ENCODE data around the gene ZC3HAV1. TPM values are rescaled to one million over a fixed set of nuclear protein-coding genes. Genes with fewer than 3 reads are reported as not detected.

Gene ZC3HAV1
- total and polyA plus RNA-seq, 2 experiments from 2014 or later = 24.8 to 56.8 TPM

DNA sequence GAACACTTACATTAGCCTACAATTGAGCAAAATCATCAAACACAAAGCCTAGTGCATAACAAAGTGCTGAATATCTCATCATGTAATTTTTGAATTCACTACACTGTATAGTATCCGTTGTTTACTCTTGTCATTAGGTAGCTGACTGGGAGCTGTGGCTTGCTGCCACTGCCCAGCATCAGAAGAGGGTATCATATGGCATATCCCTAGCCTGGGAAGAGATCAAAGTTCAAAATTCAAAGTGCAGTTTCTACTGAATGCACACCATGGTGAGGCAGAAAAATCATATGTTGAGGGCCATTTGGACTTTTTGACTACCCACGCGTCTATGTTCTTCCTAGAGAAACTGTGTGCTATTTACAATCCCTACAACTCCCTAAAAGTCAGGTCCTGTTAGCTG, 7.5 kb upstream of the ZC3HAV1 start:
- Mint-ChIP-seq H3K4me3 (no peak overlapping the region), H3K9me3 (no peaks in the 10 kb centered on the region), H3K27ac (no peak overlapping the region), H3K27me3 (ENCODE audit: insufficient read depth, low read depth, poor library complexity) (peaks cover 5% of the 10 kb centered on the region), H3K4me1 (peaks cover 12% of the 10 kb centered on the region), H3K36me3 (ENCODE audit: low read depth) (no peaks in the 10 kb centered on the region)
- H3K27ac ChIP-seq (ENCODE audit: low read depth) = no peak overlapping the region
- H3K27me3 ChIP-seq (ENCODE audit: insufficient read depth) = no peaks in the 10 kb centered on the region
- no peaks in the 10 kb centered on the region for H3F3A ChIP-seq (replicated peaks; ENCODE audit: low read depth)
- TF ChIP-seq CREB1 (CRISPR knock-in tag; IDR thresholded peaks at IDR 0.05; ENCODE audit: low read depth) = no peak
- TF ChIP-seq, protein P1, sequence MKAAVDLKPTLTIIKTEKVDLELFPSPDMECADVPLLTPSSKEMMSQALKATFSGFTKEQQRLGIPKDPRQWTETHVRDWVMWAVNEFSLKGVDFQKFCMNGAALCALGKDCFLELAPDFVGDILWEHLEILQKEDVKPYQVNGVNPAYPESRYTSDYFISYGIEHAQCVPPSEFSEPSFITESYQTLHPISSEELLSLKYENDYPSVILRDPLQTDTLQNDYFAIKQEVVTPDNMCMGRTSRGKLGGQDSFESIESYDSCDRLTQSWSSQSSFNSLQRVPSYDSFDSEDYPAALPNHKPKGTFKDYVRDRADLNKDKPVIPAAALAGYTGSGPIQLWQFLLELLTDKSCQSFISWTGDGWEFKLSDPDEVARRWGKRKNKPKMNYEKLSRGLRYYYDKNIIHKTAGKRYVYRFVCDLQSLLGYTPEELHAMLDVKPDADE (IDR thresholded peaks at IDR 0.05) = no peak
- TF ChIP-seq EZH2phosphoT487 (IDR thresholded peaks at IDR 0.05; ENCODE audit: unreplicated experiment) = no peak
- TF ChIP-seq, protein P2, sequence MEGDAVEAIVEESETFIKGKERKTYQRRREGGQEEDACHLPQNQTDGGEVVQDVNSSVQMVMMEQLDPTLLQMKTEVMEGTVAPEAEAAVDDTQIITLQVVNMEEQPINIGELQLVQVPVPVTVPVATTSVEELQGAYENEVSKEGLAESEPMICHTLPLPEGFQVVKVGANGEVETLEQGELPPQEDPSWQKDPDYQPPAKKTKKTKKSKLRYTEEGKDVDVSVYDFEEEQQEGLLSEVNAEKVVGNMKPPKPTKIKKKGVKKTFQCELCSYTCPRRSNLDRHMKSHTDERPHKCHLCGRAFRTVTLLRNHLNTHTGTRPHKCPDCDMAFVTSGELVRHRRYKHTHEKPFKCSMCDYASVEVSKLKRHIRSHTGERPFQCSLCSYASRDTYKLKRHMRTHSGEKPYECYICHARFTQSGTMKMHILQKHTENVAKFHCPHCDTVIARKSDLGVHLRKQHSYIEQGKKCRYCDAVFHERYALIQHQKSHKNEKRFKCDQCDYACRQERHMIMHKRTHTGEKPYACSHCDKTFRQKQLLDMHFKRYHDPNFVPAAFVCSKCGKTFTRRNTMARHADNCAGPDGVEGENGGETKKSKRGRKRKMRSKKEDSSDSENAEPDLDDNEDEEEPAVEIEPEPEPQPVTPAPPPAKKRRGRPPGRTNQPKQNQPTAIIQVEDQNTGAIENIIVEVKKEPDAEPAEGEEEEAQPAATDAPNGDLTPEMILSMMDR (conservative IDR thresholded peaks at IDR 0.05; ENCODE audit: low read depth in 2 of 2) = no peak
- TF ChIP-seq NANOG (IDR thresholded peaks at IDR 0.05; ENCODE audit: borderline replicate concordance) = no peak
- TF ChIP-seq ZNF331 (CRISPR knock-in tag; IDR thresholded peaks at IDR 0.05; ENCODE audit: low read depth) = no peak
- TF ChIP-seq, protein P3, sequence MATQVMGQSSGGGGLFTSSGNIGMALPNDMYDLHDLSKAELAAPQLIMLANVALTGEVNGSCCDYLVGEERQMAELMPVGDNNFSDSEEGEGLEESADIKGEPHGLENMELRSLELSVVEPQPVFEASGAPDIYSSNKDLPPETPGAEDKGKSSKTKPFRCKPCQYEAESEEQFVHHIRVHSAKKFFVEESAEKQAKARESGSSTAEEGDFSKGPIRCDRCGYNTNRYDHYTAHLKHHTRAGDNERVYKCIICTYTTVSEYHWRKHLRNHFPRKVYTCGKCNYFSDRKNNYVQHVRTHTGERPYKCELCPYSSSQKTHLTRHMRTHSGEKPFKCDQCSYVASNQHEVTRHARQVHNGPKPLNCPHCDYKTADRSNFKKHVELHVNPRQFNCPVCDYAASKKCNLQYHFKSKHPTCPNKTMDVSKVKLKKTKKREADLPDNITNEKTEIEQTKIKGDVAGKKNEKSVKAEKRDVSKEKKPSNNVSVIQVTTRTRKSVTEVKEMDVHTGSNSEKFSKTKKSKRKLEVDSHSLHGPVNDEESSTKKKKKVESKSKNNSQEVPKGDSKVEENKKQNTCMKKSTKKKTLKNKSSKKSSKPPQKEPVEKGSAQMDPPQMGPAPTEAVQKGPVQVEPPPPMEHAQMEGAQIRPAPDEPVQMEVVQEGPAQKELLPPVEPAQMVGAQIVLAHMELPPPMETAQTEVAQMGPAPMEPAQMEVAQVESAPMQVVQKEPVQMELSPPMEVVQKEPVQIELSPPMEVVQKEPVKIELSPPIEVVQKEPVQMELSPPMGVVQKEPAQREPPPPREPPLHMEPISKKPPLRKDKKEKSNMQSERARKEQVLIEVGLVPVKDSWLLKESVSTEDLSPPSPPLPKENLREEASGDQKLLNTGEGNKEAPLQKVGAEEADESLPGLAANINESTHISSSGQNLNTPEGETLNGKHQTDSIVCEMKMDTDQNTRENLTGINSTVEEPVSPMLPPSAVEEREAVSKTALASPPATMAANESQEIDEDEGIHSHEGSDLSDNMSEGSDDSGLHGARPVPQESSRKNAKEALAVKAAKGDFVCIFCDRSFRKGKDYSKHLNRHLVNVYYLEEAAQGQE (IDR thresholded peaks at IDR 0.05; ENCODE audit: unreplicated experiment) = no peak
- no peak for TF ChIP-seq STAT1 (IDR thresholded peaks at IDR 0.05; ENCODE audit: unreplicated experiment)
- TF ChIP-seq, protein P4, sequence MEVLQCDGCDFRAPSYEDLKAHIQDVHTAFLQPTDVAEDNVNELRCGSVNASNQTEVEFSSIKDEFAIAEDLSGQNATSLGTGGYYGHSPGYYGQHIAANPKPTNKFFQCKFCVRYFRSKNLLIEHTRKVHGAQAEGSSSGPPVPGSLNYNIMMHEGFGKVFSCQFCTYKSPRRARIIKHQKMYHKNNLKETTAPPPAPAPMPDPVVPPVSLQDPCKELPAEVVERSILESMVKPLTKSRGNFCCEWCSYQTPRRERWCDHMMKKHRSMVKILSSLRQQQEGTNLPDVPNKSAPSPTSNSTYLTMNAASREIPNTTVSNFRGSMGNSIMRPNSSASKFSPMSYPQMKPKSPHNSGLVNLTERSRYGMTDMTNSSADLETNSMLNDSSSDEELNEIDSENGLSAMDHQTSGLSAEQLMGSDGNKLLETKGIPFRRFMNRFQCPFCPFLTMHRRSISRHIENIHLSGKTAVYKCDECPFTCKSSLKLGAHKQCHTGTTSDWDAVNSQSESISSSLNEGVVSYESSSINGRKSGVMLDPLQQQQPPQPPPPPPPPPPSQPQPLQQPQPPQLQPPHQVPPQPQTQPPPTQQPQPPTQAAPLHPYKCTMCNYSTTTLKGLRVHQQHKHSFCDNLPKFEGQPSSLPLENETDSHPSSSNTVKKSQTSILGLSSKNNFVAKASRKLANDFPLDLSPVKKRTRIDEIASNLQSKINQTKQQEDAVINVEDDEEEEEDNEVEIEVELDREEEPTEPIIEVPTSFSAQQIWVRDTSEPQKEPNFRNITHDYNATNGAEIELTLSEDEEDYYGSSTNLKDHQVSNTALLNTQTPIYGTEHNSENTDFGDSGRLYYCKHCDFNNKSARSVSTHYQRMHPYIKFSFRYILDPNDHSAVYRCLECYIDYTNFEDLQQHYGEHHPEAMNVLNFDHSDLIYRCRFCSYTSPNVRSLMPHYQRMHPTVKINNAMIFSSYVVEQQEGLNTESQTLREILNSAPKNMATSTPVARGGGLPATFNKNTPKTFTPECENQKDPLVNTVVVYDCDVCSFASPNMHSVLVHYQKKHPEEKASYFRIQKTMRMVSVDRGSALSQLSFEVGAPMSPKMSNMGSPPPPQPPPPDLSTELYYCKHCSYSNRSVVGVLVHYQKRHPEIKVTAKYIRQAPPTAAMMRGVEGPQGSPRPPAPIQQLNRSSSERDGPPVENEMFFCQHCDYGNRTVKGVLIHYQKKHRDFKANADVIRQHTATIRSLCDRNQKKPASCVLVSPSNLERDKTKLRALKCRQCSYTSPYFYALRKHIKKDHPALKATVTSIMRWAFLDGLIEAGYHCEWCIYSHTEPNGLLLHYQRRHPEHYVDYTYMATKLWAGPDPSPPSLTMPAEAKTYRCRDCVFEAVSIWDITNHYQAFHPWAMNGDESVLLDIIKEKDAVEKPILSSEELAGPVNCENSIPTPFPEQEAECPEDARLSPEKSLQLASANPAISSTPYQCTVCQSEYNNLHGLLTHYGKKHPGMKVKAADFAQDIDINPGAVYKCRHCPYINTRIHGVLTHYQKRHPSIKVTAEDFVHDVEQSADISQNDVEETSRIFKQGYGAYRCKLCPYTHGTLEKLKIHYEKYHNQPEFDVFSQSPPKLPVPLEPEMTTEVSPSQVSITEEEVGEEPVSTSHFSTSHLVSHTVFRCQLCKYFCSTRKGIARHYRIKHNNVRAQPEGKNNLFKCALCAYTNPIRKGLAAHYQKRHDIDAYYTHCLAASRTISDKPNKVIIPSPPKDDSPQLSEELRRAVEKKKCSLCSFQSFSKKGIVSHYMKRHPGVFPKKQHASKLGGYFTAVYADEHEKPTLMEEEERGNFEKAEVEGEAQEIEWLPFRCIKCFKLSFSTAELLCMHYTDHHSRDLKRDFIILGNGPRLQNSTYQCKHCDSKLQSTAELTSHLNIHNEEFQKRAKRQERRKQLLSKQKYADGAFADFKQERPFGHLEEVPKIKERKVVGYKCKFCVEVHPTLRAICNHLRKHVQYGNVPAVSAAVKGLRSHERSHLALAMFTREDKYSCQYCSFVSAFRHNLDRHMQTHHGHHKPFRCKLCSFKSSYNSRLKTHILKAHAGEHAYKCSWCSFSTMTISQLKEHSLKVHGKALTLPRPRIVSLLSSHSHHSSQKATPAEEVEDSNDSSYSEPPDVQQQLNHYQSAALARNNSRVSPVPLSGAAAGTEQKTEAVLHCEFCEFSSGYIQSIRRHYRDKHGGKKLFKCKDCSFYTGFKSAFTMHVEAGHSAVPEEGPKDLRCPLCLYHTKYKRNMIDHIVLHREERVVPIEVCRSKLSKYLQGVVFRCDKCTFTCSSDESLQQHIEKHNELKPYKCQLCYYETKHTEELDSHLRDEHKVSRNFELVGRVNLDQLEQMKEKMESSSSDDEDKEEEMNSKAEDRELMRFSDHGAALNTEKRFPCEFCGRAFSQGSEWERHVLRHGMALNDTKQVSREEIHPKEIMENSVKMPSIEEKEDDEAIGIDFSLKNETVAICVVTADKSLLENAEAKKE (CRISPR knock-in tag; IDR thresholded peaks at IDR 0.05) = no peak
- no peak for TF ChIP-seq POLR2AphosphoS5 (IDR thresholded peaks at IDR 0.05; ENCODE audit: low read depth)
- TF ChIP-seq ZNF114 (CRISPR knock-in tag; IDR thresholded peaks at IDR 0.05) = no peak
- no peak for TF ChIP-seq JUNB (IDR thresholded peaks at IDR 0.05; ENCODE audit: unreplicated experiment)
- TF ChIP-seq EZH2 (IDR thresholded peaks at IDR 0.05; ENCODE audit: low read depth, unreplicated experiment) = no peak
- no peaks in the 10 kb centered on the region for H3K4me1 ChIP-seq (ENCODE audit: insufficient read depth)
- DNase-seq (ENCODE audit: low spot score) = no peak
- H2AFZ ChIP-seq = peak overlapping the region; percentile 53
- no peaks in the 10 kb centered on the region for H3K79me2 ChIP-seq (replicated peaks; ENCODE audit: insufficient read depth)
- no peak for ATAC-seq
- no peak overlapping the region for H3K4me3 ChIP-seq
- peaks cover 14% of the 10 kb centered on the region; the same call in 1 of the 2 replicates for H3K9me2 ChIP-seq (ENCODE audit: insufficient read depth)
- no peaks in the 10 kb centered on the region for H3K36me3 ChIP-seq (ENCODE audit: insufficient read depth)
- H3K4me2 ChIP-seq = no peak overlapping the region
- H4K20me1 ChIP-seq (replicated peaks; ENCODE audit: insufficient read depth) = no peaks in the 10 kb centered on the region
